Measurements from ENCODE around the gene TRAK1.
"Not testable (repeated sequence)": the region's sequence is repeated elsewhere in the genome, so short reads cannot be mapped to it uniquely, and the experiment has no call there.

The TRAK1 gene

DNA sequence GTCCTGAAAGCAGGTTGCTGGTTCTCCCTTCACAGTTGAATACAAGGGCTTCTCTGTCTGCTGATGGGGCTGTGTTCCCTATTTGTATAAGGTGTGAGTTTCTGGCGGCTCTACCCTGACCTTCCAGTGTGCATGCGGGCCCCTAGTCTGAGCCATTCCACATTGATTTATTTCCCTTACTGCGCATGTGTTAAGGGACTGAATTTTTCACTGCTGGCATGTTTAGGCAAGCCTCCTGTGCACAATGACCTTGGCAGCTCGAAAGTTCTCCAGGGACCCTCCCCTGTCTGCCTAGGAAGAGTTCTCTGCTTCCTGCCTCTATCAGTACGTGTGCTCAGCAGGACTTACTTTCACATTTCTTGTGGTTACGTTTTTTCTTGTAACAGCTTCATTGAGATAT lies 11.4 kb downstream of the TRAK1 start:
- peak; percentile 78 for DNase-seq (ENCODE audit: low read depth)
- TF ChIP-seq CTCF (IDR thresholded peaks at IDR 0.05; ENCODE audit: insufficient read depth, low read depth, low read length, missing control alignments): no peak
- H3K4me3 ChIP-seq (ENCODE audit: low read length): no peak overlapping the region

- not testable (repeated sequence) for H3K4me3 ChIP-seq (ENCODE audit: low read length)
These were observed 12.9 kb downstream of the TRAK1 start for GRCh38 chr3:42103921-42104665.

GRCh38 chr3:42105994-42106393 lies 14.8 kb downstream of the TRAK1 start:
- DNase-seq (ENCODE audit: low read depth); H3K4me3 ChIP-seq (ENCODE audit: low read length): not testable (repeated sequence)

More at GRCh38 chr3:42103921-42104665, 12.9 kb downstream of the TRAK1 start:
- DNase-seq (ENCODE audit: low read depth): not testable (repeated sequence)

- no peak for TF ChIP-seq CTCF (IDR thresholded peaks at IDR 0.05; ENCODE audit: insufficient read depth, low read depth, low read length, missing control alignments)
- H3K4me3 ChIP-seq (ENCODE audit: low read length): no peak overlapping the region
- no peak for DNase-seq (ENCODE audit: low read depth)
These were observed 15.5 kb downstream of the TRAK1 start for GRCh38 chr3:42106646-42107045.

- TF ChIP-seq CTCF (IDR thresholded peaks at IDR 0.05; ENCODE audit: insufficient read depth, low read depth, low read length, missing control alignments): no peak
- H3K4me3 ChIP-seq (ENCODE audit: low read length): no peak overlapping the region
- no peak for DNase-seq (ENCODE audit: low read depth)
These were observed 19.5 kb downstream of the TRAK1 start for GRCh38 chr3:42110631-42111030.

GRCh38 chr3:42114130-42114725 lies 23.1 kb downstream of the TRAK1 start:
- TF ChIP-seq CTCF (IDR thresholded peaks at IDR 0.05; ENCODE audit: insufficient read depth, low read depth, low read length, missing control alignments): no peak
- no peak overlapping the region for H3K4me3 ChIP-seq (ENCODE audit: low read length)

DNA sequence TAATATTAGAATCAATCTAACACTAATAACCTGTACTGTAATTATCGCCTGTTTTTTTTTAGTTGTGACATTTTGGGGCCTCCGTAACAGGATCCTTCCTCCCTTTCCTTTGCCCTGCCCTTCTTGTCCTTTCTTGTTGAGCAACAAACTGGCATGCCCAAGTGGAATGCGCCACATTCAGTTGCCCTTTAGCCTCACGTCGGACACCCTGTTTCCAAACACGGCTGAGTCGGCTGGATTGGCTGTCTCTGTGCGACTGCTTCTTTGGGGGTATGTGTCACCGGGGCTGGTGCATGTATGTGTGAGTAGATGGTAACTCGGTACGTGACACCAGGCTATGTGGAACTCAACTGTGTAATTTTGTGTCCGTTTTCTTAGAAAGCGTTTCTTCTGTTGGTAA lies 24.1 kb downstream of the TRAK1 start:
- no peak for TF ChIP-seq CTCF (IDR thresholded peaks at IDR 0.05; ENCODE audit: insufficient read depth, low read depth, low read length, missing control alignments)
- no peak overlapping the region for H3K4me3 ChIP-seq (ENCODE audit: low read length)
- DNase-seq (ENCODE audit: low read depth): no peak

More at GRCh38 chr3:42114130-42114725, 23.1 kb downstream of the TRAK1 start:
- no peak for DNase-seq (ENCODE audit: low read depth)

DNA sequence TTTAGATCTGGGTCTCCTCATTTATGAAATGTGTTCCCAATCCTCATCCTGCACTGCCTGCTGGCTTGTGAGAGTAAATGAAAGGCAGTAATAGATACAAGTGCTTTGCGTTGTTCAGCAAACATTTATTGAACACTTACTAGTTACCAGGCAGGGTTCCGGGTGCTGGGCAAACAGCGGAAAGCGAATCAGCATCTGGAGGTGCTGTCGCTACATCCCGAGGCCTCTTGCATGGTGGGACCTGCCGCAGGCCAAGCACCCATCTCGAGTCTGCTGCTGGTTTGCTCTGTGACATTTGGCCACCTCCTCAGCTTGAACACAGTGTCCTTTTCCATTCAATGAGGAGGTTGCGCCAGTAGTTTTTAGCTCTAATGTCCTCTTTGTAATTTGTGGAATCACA lies 24.8 kb downstream of the TRAK1 start:
- TF ChIP-seq CTCF (IDR thresholded peaks at IDR 0.05; ENCODE audit: insufficient read depth, low read depth, low read length, missing control alignments): no peak
- DNase-seq (ENCODE audit: low read depth): no peak
- H3K4me3 ChIP-seq (ENCODE audit: low read length): no peak overlapping the region

Measured in epithelial cell of esophagus (primary cell).